Mesenchymal stem cell (in vitro differentiated cells and primary cell): ENCODE data around the gene NAA30.
A peak's percentile ranks its signal among the peaks of the same experiment; 100 is the strongest.

Experiments used
- DNase-seq: peaks from one replicate; pipeline ENCODE4 v3.0.0-alpha.2; 2013
- H2AFZ ChIP-seq: one replicate; pipeline ENCODE4 v1.6.1; 2013; ENCODE audit warnings: low read depth, mild to moderate bottlenecking, control low read depth, inconsistent platforms, low read length, moderate library complexity
- H2AK5ac ChIP-seq: 2 replicates; pipeline ENCODE4 v1.6.1; 2013; ENCODE audit warnings: low read length, moderate library complexity, mild to moderate bottlenecking, inconsistent platforms; ENCODE audit not compliant: severe bottlenecking
- H2BK120ac ChIP-seq: one replicate; pipeline ENCODE4 v1.6.1; 2013; ENCODE audit warnings: low read depth, mild to moderate bottlenecking, inconsistent platforms, low read length, moderate library complexity
- H2BK12ac ChIP-seq, 2 experiments: one replicate each; pipeline ENCODE4 v1.6.1; 2013; ENCODE audit warnings: inconsistent platforms in 2 of 2, low read length in 2 of 2, mild to moderate bottlenecking in 2 of 2, moderate library complexity in 2 of 2, control low read depth in 1 of 2
- H2BK15ac ChIP-seq: one replicate; pipeline ENCODE4 v1.6.1; 2013; ENCODE audit warnings: mild to moderate bottlenecking, low read depth, inconsistent platforms; ENCODE audit not compliant: poor library complexity, severe bottlenecking
- H2BK5ac ChIP-seq: 2 replicates; pipeline ENCODE4 v1.6.1; 2013; ENCODE audit warnings: low read depth, mild to moderate bottlenecking, low read length, control low read depth, inconsistent platforms; ENCODE audit not compliant: poor library complexity, severe bottlenecking
- H3K14ac ChIP-seq, 2 experiments: one replicate each; pipeline ENCODE4 v1.6.1; 2013; ENCODE audit warnings: inconsistent platforms in 2 of 2, low read length in 2 of 2, control low read depth in 1 of 2, mild to moderate bottlenecking in 1 of 2, moderate library complexity in 1 of 2
- H3K18ac ChIP-seq, 2 experiments: one replicate each; pipeline ENCODE4 v1.6.1; 2013; ENCODE audit warnings: inconsistent platforms in 2 of 2, low read length in 2 of 2, control low read depth in 1 of 2, low read depth in 1 of 2, mild to moderate bottlenecking in 1 of 2
- H3K23ac ChIP-seq, 2 experiments: one replicate each; pipeline ENCODE4 v1.6.1; 2013; ENCODE audit warnings: inconsistent platforms in 2 of 2, low read length in 2 of 2, mild to moderate bottlenecking in 2 of 2, moderate library complexity in 2 of 2, control low read depth in 1 of 2
- H3K27ac ChIP-seq: 2 replicates; pipeline ENCODE4 v1.5.1; 2013; ENCODE audit warnings: mild to moderate bottlenecking, moderate library complexity, low read length, control low read depth, inconsistent platforms; ENCODE audit not compliant: poor library complexity, severe bottlenecking
- H3K27me3 ChIP-seq, 2 experiments: 2 replicates each; pipeline versions ENCODE4 v1.6.1 to v1.7.0; 2013; ENCODE audit warnings: low read length in 2 of 2, mild to moderate bottlenecking in 2 of 2, moderate library complexity in 2 of 2, control low read depth in 1 of 2, inconsistent platforms in 1 of 2; ENCODE audit not compliant: control insufficient read depth in 1 of 2, insufficient read depth in 1 of 2
- H3K36me3 ChIP-seq, 2 experiments: 2 replicates each; pipeline versions ENCODE4 v1.6.1 to v1.7.0; 2013; ENCODE audit warnings: low read length in 2 of 2, control low read depth in 1 of 2, inconsistent platforms in 1 of 2, low read depth in 1 of 2, mild to moderate bottlenecking in 1 of 2; ENCODE audit not compliant: insufficient read depth in 2 of 2, control insufficient read depth in 1 of 2
- H3K4ac ChIP-seq, 2 experiments: one replicate each; pipeline ENCODE4 v1.6.1; 2013; ENCODE audit warnings: inconsistent platforms in 2 of 2, low read length in 2 of 2, mild to moderate bottlenecking in 2 of 2, moderate library complexity in 2 of 2, control low read depth in 1 of 2, low read depth in 1 of 2
- H3K4me1 ChIP-seq: 2 replicates; pipeline ENCODE4 v1.6.1; 2013; ENCODE audit warnings: low read depth, low read length, control low read depth; ENCODE audit not compliant: control insufficient read depth, insufficient read depth
- H3K4me2 ChIP-seq: 2 replicates; pipeline ENCODE4 v1.6.1; 2013; ENCODE audit warnings: low read length, mild to moderate bottlenecking, inconsistent platforms; ENCODE audit not compliant: poor library complexity, severe bottlenecking
- H3K4me3 ChIP-seq, 2 experiments: 2 replicates each; pipeline versions ENCODE4 v1.5.1 to v1.7.0; 2013; ENCODE audit warnings: low read length in 2 of 2, mild to moderate bottlenecking in 2 of 2, control low read depth in 1 of 2, low read depth in 1 of 2; ENCODE audit not compliant: insufficient read depth in 1 of 2
- H3K79me1 ChIP-seq: replicated peaks from 2 replicates; pipeline ENCODE4 v1.6.1; 2013; ENCODE audit warnings: mild to moderate bottlenecking, control low read depth, low read length, inconsistent platforms; ENCODE audit not compliant: poor library complexity, severe bottlenecking
- H3K9ac ChIP-seq: 2 replicates; pipeline ENCODE4 v1.7.0; 2013; ENCODE audit warnings: mild to moderate bottlenecking, low read length, moderate library complexity
- H3K9me3 ChIP-seq: 2 replicates; pipeline ENCODE4 v1.7.0; 2013; ENCODE audit warnings: mild to moderate bottlenecking, low read length; ENCODE audit not compliant: control insufficient read depth
- H4K8ac ChIP-seq: one replicate; pipeline ENCODE4 v1.6.1; 2013; ENCODE audit warnings: inconsistent platforms, mild to moderate bottlenecking, low read length, moderate library complexity
- H4K91ac ChIP-seq: one replicate; pipeline ENCODE4 v1.6.1; 2013; ENCODE audit warnings: mild to moderate bottlenecking, low read length, inconsistent platforms
- WGBS: methylation state at CpG from one replicate; pipeline ENCODE4 v1.1.7; 2013; ENCODE audit warnings: mixed read lengths; 5-methylcytosine and 5-hydroxymethylcytosine counted together

The NAA30 gene

DNA sequence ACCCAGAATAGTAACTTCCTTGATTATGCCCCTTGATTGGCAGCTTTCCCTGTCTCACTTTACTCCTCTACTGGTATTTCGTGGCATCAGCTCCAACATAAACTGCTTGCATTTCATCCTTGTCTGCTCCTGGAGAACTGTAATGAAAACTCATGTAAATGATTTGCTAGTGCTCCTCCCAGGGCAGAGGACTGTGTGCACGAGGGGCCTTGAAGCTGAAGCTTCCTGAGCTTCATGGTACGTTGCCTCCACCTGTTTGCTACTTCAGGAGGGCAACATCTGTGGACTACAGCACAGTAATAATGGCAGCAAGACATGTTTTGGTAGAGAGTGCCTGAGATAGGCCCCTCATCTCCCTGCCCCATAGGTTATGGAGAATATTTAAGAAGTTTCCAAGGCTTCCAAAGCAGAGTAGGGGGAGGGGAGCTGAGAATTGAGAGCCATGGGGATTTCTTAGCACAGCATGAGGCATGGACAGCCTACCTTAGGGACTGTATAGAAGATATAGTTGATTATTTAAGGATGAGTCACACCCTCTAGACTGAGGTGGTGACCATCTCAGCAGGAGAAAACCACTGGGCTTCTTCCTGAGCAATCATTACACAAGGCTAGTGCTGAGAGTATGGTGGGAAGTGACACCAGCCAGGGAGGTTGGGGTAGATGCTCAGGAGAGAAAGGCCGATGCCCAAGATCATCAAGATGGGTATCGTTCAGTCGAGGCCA lies 73.8 kb downstream of the NAA30 start:
- Histone ChIP-seq H3K4me1 (peaks cover 16% of the 10 kb centered on the region), H2AK5ac (peak overlapping the region; percentile 93), H3K27me3 (no peaks in the 10 kb centered on the region), H3K79me1 (no peaks in the 10 kb centered on the region), H2BK5ac (peak overlapping the region; percentile 60), H4K8ac (no peak overlapping the region), H3K18ac (no peak overlapping the region), H2BK15ac (no peak overlapping the region), H3K27ac (peak overlapping the region; percentile 86), H2BK12ac (no peak overlapping the region), H3K4me2 (peak overlapping the region; percentile 17), H3K9ac (no peak overlapping the region), H2BK120ac (no peak overlapping the region), H3K9me3 (no peaks in the 10 kb centered on the region), H3K36me3 (no peaks in the 10 kb centered on the region), H2AFZ (no peak overlapping the region), H3K14ac (no peak overlapping the region), H3K23ac (no peak overlapping the region), H3K4ac (no peak overlapping the region), H4K91ac (no peak overlapping the region), H3K4me3 (no peak overlapping the region)
- DNase-seq, result no peak
- 70% methylated on average over 3 of the region's 6 CpGs for WGBS
